GM23338 (cell line): ENCODE measurements around the gene HSPA14. TPM values are rescaled to one million over a fixed set of nuclear protein-coding genes. Genes with fewer than 3 reads are reported as not detected.

ENCODE experiments used
- ATAC-seq: fragments of 200-7000 bp; cut with Tn5 transposase; 3 replicates; pipeline ENCODE4 v1.9.1; 2020
- DNase-seq: peaks from one replicate; pipeline ENCODE4 v3.0.0-alpha.2; 2015; ENCODE audit warnings: low spot score
- H2AFZ ChIP-seq: fragments of 200-600 bp; sonication (generic); 2 replicates; pipeline ENCODE4 v1.8.0; 2016; ENCODE audit warnings: antibody characterized with exemption, mild to moderate bottlenecking, moderate library complexity
- H3F3A ChIP-seq: fragments of 200-600 bp; sonication (generic); replicated peaks from 2 replicates; pipeline ENCODE4 v1.8.0; 2017; ENCODE audit warnings: antibody characterized with exemption, mixed run types, low read depth
- H3K27ac ChIP-seq: fragments of 200-600 bp; sonication (generic); 2 replicates; pipeline ENCODE4 v1.6.1; 2016; ENCODE audit warnings: low read depth
- H3K27me3 ChIP-seq: fragments of 200-600 bp; sonication (generic); 2 replicates; pipeline ENCODE4 v1.8.0; 2016; ENCODE audit warnings: mild to moderate bottlenecking, mixed run types, moderate library complexity; ENCODE audit not compliant: insufficient read depth
- H3K36me3 ChIP-seq: fragments of 200-600 bp; sonication (generic); 2 replicates; pipeline ENCODE4 v1.8.0; 2016; ENCODE audit warnings: mild to moderate bottlenecking; ENCODE audit not compliant: insufficient read depth
- H3K4me1 ChIP-seq: fragments of 200-600 bp; sonication (generic); 2 replicates; pipeline ENCODE4 v1.8.0; 2016; ENCODE audit warnings: mild to moderate bottlenecking, moderate library complexity; ENCODE audit not compliant: insufficient read depth
- H3K4me2 ChIP-seq: fragments of 200-600 bp; sonication (generic); 2 replicates; pipeline ENCODE4 v1.7.1; 2017; ENCODE audit warnings: mixed run types
- H3K4me3 ChIP-seq: fragments of 200-600 bp; sonication (generic); 2 replicates; pipeline ENCODE4 v1.6.1; 2016; ENCODE audit warnings: mixed run types
- H3K79me2 ChIP-seq: fragments of 200-600 bp; sonication (generic); replicated peaks from 2 replicates; pipeline ENCODE4 v1.8.0; 2017; ENCODE audit warnings: mild to moderate bottlenecking; ENCODE audit not compliant: insufficient read depth
- H3K9me2 ChIP-seq: fragments of 200-600 bp; sonication (generic); 2 replicates; pipeline ENCODE4 v1.8.0; 2017; ENCODE audit not compliant: insufficient read depth
- H4K20me1 ChIP-seq: fragments of 200-600 bp; sonication (generic); replicated peaks from 2 replicates; pipeline ENCODE4 v1.8.0; 2017; ENCODE audit warnings: mild to moderate bottlenecking; ENCODE audit not compliant: insufficient read depth
- H3K27ac Mint-ChIP-seq: 2 replicates; pipeline ENCODE4 v1.8.0; 2020; ENCODE audit warnings: inconsistent platforms, mild to moderate bottlenecking, moderate library complexity, mixed read lengths
- H3K27me3 Mint-ChIP-seq: 3 replicates; pipeline ENCODE4 v1.8.0; 2022; ENCODE audit warnings: low read depth, mild to moderate bottlenecking, moderate library complexity, mixed read lengths, inconsistent platforms; ENCODE audit not compliant: insufficient read depth, poor library complexity
- H3K36me3 Mint-ChIP-seq: 3 replicates; pipeline ENCODE4 v1.8.0; 2021; ENCODE audit warnings: low read depth, mild to moderate bottlenecking, inconsistent platforms, moderate library complexity, mixed read lengths
- H3K4me1 Mint-ChIP-seq: 3 replicates; pipeline ENCODE4 v1.8.0; 2020; ENCODE audit warnings: mild to moderate bottlenecking, inconsistent platforms, mixed read lengths
- H3K4me3 Mint-ChIP-seq: 3 replicates; pipeline ENCODE4 v1.8.0; 2021; ENCODE audit warnings: moderate library complexity, mild to moderate bottlenecking, inconsistent platforms, mixed read lengths
- H3K9me3 Mint-ChIP-seq: 3 replicates; pipeline ENCODE4 v1.8.0; 2020; ENCODE audit warnings: moderate library complexity, mild to moderate bottlenecking, inconsistent platforms, mixed read lengths
- CTCF ChIP-seq, 2 experiments: fragments of 200-600 bp in 1 of 2; sonication (generic) in 1 of 2; conservative IDR thresholded peaks; 2 replicates each; pipeline versions ENCODE4 v1.5.1 to v1.6.1; 2016 to 2017; ENCODE audit warnings: antibody characterized with exemption in 2 of 2, low read depth in 2 of 2, mild to moderate bottlenecking in 2 of 2, moderate library complexity in 1 of 2
- EZH2phosphoT487 ChIP-seq: fragments of 200-600 bp; sonication (generic); IDR thresholded peaks from one replicate; pipeline ENCODE4 v1.8.1; 2018; ENCODE audit warnings: antibody characterized with exemption; ENCODE audit not compliant: unreplicated experiment
- JUNB ChIP-seq: IDR thresholded peaks from one replicate; pipeline ENCODE4 v1.6.1; 2016; ENCODE audit warnings: antibody characterized with exemption; ENCODE audit not compliant: unreplicated experiment
- POLR2AphosphoS5 ChIP-seq: IDR thresholded peaks from 2 replicates; pipeline ENCODE4 v1.6.1; 2016; ENCODE audit warnings: antibody characterized with exemption, low read depth
- STAT1 ChIP-seq: IDR thresholded peaks from one replicate; pipeline ENCODE4 v1.6.1; 2016; ENCODE audit warnings: antibody characterized with exemption; ENCODE audit not compliant: unreplicated experiment
- ZNF114 ChIP-seq: fragments of 250-450 bp; sonication (Bioruptor Pico); IDR thresholded peaks from 2 replicates; pipeline ENCODE4 v1.5.0; 2020; ENCODE audit warnings: mild to moderate bottlenecking, moderate library complexity
- ZNF331 ChIP-seq: fragments of 250-450 bp; sonication (Bioruptor Pico); IDR thresholded peaks from 2 replicates; pipeline ENCODE4 v1.5.0; 2020; ENCODE audit warnings: low read depth, mild to moderate bottlenecking, moderate library complexity
- polyA plus RNA-seq: library from polyadenylated mRNA; unstranded; fragments of >200 nt; fragmentation: Nextera tagmentation; extraction: Ambion mirVana; gene quantifications from 2 replicates; pipeline ENCODE4 v1.2.1, GENCODE V29; 2016
- total RNA-seq: library from RNA; depleted of rRNA; stranded (reverse); fragments of >200 nt; shearing (Covaris generic); gene quantifications from 2 replicates; pipeline ENCODE4 v1.2.3, GENCODE V29; 2014
- TF ChIP-seq, protein P1 (sequence below): IDR thresholded peaks from one replicate; pipeline ENCODE4 v1.6.1; 2018; ENCODE audit warnings: antibody characterized with exemption; ENCODE audit not compliant: unreplicated experiment
- TF ChIP-seq, protein P2 (sequence below): IDR thresholded peaks from 2 replicates; pipeline ENCODE4 v1.6.1; 2016; ENCODE audit warnings: antibody characterized with exemption

The HSPA14 gene
- total and polyA plus RNA-seq, 2 experiments from 2014 or later = 32.4 to 46.5 TPM

DNA sequence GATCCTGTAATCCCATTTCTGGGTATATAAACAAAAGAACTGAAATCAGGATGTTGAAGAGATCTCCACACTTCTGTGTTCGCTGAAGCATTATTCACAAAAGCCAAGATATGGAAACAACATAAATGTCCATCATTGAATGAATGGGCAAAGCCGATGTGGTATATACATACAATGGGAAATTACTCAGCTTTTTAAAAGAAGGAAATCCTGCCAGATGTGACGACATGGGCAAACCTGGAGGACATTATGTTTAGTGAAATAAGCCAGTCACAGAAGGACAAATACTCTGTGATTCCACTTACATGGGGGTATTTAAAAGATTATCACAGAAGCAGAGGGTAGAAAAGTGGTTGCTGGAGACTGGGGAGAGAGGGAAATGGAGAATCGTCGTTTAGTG is 39.5 kb upstream of the HSPA14 start:
- Histone ChIP-seq H2AFZ (no peak overlapping the region), H3K36me3 (no peaks in the 10 kb centered on the region), H3K9me2 (no peaks in the 10 kb centered on the region), H3K27ac (no peak overlapping the region), H4K20me1 (no peaks in the 10 kb centered on the region), H3K4me1 (no peaks in the 10 kb centered on the region), H3K4me3 (no peak overlapping the region), H3K79me2 (no peaks in the 10 kb centered on the region), H3K27me3 (no peaks in the 10 kb centered on the region), H3K4me2 (no peak overlapping the region), H3F3A (no peaks in the 10 kb centered on the region)
- TF ChIP-seq JUNB (no peak), EZH2phosphoT487 (no peak), STAT1 (no peak), POLR2AphosphoS5 (no peak), ZNF331 (CRISPR knock-in tag) (no peak), CTCF (conservative IDR thresholded peaks at IDR 0.05; ENCODE audit: low read depth in 2 of 2) (no peak), ZNF114 (no peak)
- TF ChIP-seq, protein P1, sequence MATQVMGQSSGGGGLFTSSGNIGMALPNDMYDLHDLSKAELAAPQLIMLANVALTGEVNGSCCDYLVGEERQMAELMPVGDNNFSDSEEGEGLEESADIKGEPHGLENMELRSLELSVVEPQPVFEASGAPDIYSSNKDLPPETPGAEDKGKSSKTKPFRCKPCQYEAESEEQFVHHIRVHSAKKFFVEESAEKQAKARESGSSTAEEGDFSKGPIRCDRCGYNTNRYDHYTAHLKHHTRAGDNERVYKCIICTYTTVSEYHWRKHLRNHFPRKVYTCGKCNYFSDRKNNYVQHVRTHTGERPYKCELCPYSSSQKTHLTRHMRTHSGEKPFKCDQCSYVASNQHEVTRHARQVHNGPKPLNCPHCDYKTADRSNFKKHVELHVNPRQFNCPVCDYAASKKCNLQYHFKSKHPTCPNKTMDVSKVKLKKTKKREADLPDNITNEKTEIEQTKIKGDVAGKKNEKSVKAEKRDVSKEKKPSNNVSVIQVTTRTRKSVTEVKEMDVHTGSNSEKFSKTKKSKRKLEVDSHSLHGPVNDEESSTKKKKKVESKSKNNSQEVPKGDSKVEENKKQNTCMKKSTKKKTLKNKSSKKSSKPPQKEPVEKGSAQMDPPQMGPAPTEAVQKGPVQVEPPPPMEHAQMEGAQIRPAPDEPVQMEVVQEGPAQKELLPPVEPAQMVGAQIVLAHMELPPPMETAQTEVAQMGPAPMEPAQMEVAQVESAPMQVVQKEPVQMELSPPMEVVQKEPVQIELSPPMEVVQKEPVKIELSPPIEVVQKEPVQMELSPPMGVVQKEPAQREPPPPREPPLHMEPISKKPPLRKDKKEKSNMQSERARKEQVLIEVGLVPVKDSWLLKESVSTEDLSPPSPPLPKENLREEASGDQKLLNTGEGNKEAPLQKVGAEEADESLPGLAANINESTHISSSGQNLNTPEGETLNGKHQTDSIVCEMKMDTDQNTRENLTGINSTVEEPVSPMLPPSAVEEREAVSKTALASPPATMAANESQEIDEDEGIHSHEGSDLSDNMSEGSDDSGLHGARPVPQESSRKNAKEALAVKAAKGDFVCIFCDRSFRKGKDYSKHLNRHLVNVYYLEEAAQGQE = no peak
- TF ChIP-seq, protein P2, sequence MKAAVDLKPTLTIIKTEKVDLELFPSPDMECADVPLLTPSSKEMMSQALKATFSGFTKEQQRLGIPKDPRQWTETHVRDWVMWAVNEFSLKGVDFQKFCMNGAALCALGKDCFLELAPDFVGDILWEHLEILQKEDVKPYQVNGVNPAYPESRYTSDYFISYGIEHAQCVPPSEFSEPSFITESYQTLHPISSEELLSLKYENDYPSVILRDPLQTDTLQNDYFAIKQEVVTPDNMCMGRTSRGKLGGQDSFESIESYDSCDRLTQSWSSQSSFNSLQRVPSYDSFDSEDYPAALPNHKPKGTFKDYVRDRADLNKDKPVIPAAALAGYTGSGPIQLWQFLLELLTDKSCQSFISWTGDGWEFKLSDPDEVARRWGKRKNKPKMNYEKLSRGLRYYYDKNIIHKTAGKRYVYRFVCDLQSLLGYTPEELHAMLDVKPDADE = no peak
- no peaks in the 10 kb centered on the region for H3K4me1 Mint-ChIP-seq
- peaks cover 2% of the 10 kb centered on the region for H3K27me3 Mint-ChIP-seq
- H3K27ac Mint-ChIP-seq = no peak overlapping the region
- no peaks in the 10 kb centered on the region for H3K9me3 Mint-ChIP-seq
- ATAC-seq (no peak), DNase-seq (no peak)
- no peak overlapping the region for H3K4me3 Mint-ChIP-seq
- no peaks in the 10 kb centered on the region for H3K36me3 Mint-ChIP-seq

DNA sequence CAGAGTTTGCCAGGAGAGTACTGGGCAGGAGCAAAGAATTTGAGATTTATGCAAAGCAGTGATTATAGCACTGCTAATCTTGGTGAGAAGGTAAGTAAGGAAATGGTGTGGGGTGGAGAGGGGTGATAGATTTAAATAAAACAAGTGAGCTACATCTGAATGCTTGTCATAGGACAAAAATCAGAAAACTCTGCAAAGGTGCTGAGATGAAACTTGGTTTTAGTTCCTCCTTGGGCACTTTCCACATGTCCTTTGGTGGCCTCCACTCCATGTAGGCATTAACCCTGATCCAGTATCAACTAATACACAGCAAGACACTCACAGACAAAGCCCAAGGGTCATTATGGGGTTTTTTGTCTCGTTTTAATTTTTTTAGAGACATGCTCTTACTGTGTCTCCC is 37.7 kb upstream of the HSPA14 start:
- no peaks in the 10 kb centered on the region for H3K36me3 Mint-ChIP-seq

More for the DNA sequence above, 37.7 kb upstream of the HSPA14 start:
- Histone ChIP-seq H4K20me1 (no peaks in the 10 kb centered on the region), H3K27ac (no peak overlapping the region), H3K9me2 (no peaks in the 10 kb centered on the region), H3K4me1 (no peaks in the 10 kb centered on the region), H3K27me3 (no peaks in the 10 kb centered on the region), H3K4me2 (no peak overlapping the region), H3K79me2 (no peaks in the 10 kb centered on the region), H3F3A (no peaks in the 10 kb centered on the region), H2AFZ (no peak overlapping the region), H3K36me3 (no peaks in the 10 kb centered on the region), H3K4me3 (no peak overlapping the region)
- no peak overlapping the region for H3K27ac Mint-ChIP-seq
- DNase-seq (no peak), ATAC-seq (no peak)
- peaks cover 4% of the 10 kb centered on the region for H3K27me3 Mint-ChIP-seq
- TF ChIP-seq EZH2phosphoT487 = no peak
- no peaks in the 10 kb centered on the region for H3K4me1 Mint-ChIP-seq
- H3K9me3 Mint-ChIP-seq = no peaks in the 10 kb centered on the region
- no peak overlapping the region for H3K4me3 Mint-ChIP-seq
